Stimulated activated CD8-positive, alpha-beta memory T cell treated with anti-CD3 and anti-CD28 coated beads, Interleukin-12 subunit alpha, Interleukin-12 subunit beta, amount 100 ng/mL, for 24 hours (primary cell): ENCODE measurements around the gene CCDC149.
"Not testable (repeated sequence)": the region's sequence is repeated elsewhere in the genome, so short reads cannot be mapped to it uniquely, and the experiment has no call there.

Source experiments
- DNase-seq: peaks from one replicate; pipeline ENCODE4 v3.0.0-alpha.2; 2020; ENCODE audit errors: extremely low read depth

Gene CCDC149

GRCh38 chr4:24917076-24917856, 4.4 kb upstream of the CCDC149 start:
- no peak for DNase-seq

- no peak for DNase-seq
Measured at GRCh38 chr4:24915121-24915922, 2.5 kb upstream of the CCDC149 start.

- no peak for DNase-seq
Measured at GRCh38 chr4:24914460-24914859, 1.6 kb upstream of the CCDC149 start.

- DNase-seq: no peak
Measured at GRCh38 chr4:24913119-24913485, 260 bp upstream of the CCDC149 start.

- no peak for DNase-seq
Measured at GRCh38 chr4:24910499-24910898, 2.3 kb downstream of the CCDC149 start.

GRCh38 chr4:24909606-24910005, 3.2 kb downstream of the CCDC149 start:
- not testable (repeated sequence) for DNase-seq

GRCh38 chr4:24897639-24898038, 15.2 kb downstream of the CCDC149 start:
- no peak for DNase-seq

- no peak for DNase-seq
Measured at GRCh38 chr4:24896977-24897376, 15.9 kb downstream of the CCDC149 start.

- DNase-seq: no peak
Measured at GRCh38 chr4:24896056-24896455, 16.8 kb downstream of the CCDC149 start.

- DNase-seq: no peak
Measured at GRCh38 chr4:24895461-24895860, 17.4 kb downstream of the CCDC149 start.

- no peak for DNase-seq
Measured at GRCh38 chr4:24894846-24895245, 18.0 kb downstream of the CCDC149 start.

- no peak for DNase-seq
Measured at GRCh38 chr4:24894243-24894642, 18.6 kb downstream of the CCDC149 start.

GRCh38 chr4:24892778-24893177, 20.1 kb downstream of the CCDC149 start:
- no peak for DNase-seq

GRCh38 chr4:24892278-24892677, 20.6 kb downstream of the CCDC149 start:
- no peak for DNase-seq

GRCh38 chr4:24890561-24891126, 22.2 kb downstream of the CCDC149 start:
- no peak for DNase-seq

GRCh38 chr4:24889991-24890390, 22.9 kb downstream of the CCDC149 start:
- DNase-seq: no peak

- DNase-seq: no peak
Measured at GRCh38 chr4:24888475-24889344, 24.1 kb downstream of the CCDC149 start.

- DNase-seq: no peak
Measured at GRCh38 chr4:24887881-24888430, 24.9 kb downstream of the CCDC149 start.

- DNase-seq: no peak
Measured at GRCh38 chr4:24886596-24886995, 26.2 kb downstream of the CCDC149 start.

GRCh38 chr4:24885342-24885741, 27.5 kb downstream of the CCDC149 start:
- no peak for DNase-seq

GRCh38 chr4:24884902-24885301, 27.9 kb downstream of the CCDC149 start:
- no peak for DNase-seq
